ENCODE measurements around the gene PIK3AP1. TPM values are rescaled to one million over a fixed set of nuclear protein-coding genes. Genes with fewer than 3 reads are reported as not detected.

PIK3AP1 gene
- total and polyA plus RNA-seq, 7 experiments from 2014 or later = 0.46 to 68.1 (median 2.9) TPM

GRCh38 chr10:96586419-96587263 lies 133.7 kb downstream of the PIK3AP1 start, which contains the start of gene TM9SF3:
TSS of gene TM9SF3 (minus strand) at chr10:96587012. CDS start at chr10:96586835, 177 bp downstream.
- ChIA-PET CTCF (no interaction called here), POLR2A (interaction anchor here (0.6 to 1.8 kb wide), 5 partner anchors 18 to 347 kb away, joined by 3 to 5 read pairs (median 3); no protein-coding TSS in a partner anchor)
- intact Hi-C loops (cut with micrococcal nuclease) = loop anchor here (1.0 to 10.0 kb wide), 18 partner anchors 20 to 1551 kb away; partner anchors contain the start of genes PI4K2A (in 2 of the 2), ZNF518A (in 2 of the 2), CC2D2B (in 1 of the 2) and CCNJ (in 1 of the 2)
- peak; percentile 93 for ATAC-seq
- no peaks in the 10 kb centered on the region for H3K9me3 ChIP-seq (ENCODE audit: control insufficient read depth in 2 of 3, low read length in 3 of 3)
- Mint-ChIP-seq H3K4me1 (peaks cover 26 to 47% (median 40%) of the 10 kb centered on the region in 7 donors), H3K27ac (peak within 1 kb of the TSS in 8 of 9 donors; percentile 89 to 99 (median 95)), H3K27me3 (peaks cover 0 to 13% (median 0%) of the 10 kb centered on the region in 5 donors), H3K4me3 (peak within 1 kb of the TSS in 8 of 10 donors; percentile 82 to 97 (median 92)), H3K9me3 (peaks cover 0 to 2% (median 0%) of the 10 kb centered on the region in 11 donors), H3K36me3 (peaks cover 0 to 6% (median 0%) of the 10 kb centered on the region in 5 donors)
- H3K36me3 ChIP-seq (ENCODE audit: control insufficient read depth in 2 of 3, insufficient read depth in 3 of 3, low read length in 3 of 3) = peaks cover 0 to 4% (median 0%) of the 10 kb centered on the region in 3 experiments
- peak; percentile 86 to 91 (median 89) for DNase-seq
- peaks cover 28 to 32% of the 10 kb centered on the region in 2 donors for H3K4me1 ChIP-seq (ENCODE audit: control insufficient read depth in 2 of 2, insufficient read depth in 2 of 2, low read length in 2 of 2)
- peak within 1 kb of the TSS; percentile 83 for H3K4me3 ChIP-seq (ENCODE audit: low read length)
- H3K27ac ChIP-seq (ENCODE audit: low read depth, low read length) = peak within 1 kb of the TSS; percentile 100
- H3K27me3 ChIP-seq (ENCODE audit: control insufficient read depth in 2 of 2, insufficient read depth in 2 of 2, low read length in 2 of 2) = no peaks in the 10 kb centered on the region

GRCh38 chr10:96585736-96586418 lies 134.4 kb downstream of the PIK3AP1 start:
- Mint-ChIP-seq H3K27ac (peak overlapping the region in 8 of 9 donors; percentile 89 to 99 (median 95)), H3K9me3 (no peaks in the 10 kb centered on the region), H3K4me1 (peaks cover 27 to 52% (median 45%) of the 10 kb centered on the region in 7 donors), H3K36me3 (peaks cover 0 to 6% (median 0%) of the 10 kb centered on the region in 5 donors), H3K4me3 (peak overlapping the region in 8 of 10 donors; percentile 82 to 97 (median 92)), H3K27me3 (peaks cover 0 to 9% (median 0%) of the 10 kb centered on the region in 5 donors)
- no peaks in the 10 kb centered on the region for H3K27me3 ChIP-seq (ENCODE audit: control insufficient read depth in 2 of 2, insufficient read depth in 2 of 2, low read length in 2 of 2)
- intact Hi-C loops (cut with micrococcal nuclease) = loop anchor here (1.0 to 10.0 kb wide), 17 partner anchors 9 to 1551 kb away; partner anchors contain the start of genes PI4K2A (in 2 of the 2), CC2D2B (in 1 of the 2), CCNJ (in 1 of the 2) and FRAT2 (in 1 of the 2)
- ATAC-seq (peak; percentile 6), DNase-seq (peak in 6 of 9 donors; percentile 19 to 51 (median 28))
- ChIA-PET POLR2A (interaction anchor here (0.8 to 1.8 kb wide), 2 partner anchors 247 to 348 kb away, joined by 4 to 5 read pairs; no protein-coding TSS in a partner anchor), CTCF (no interaction called here)
- H3K36me3 ChIP-seq (ENCODE audit: control insufficient read depth in 2 of 3, insufficient read depth in 3 of 3, low read length in 3 of 3) = peaks cover 0 to 4% (median 0%) of the 10 kb centered on the region in 3 experiments
- H3K4me3 ChIP-seq (ENCODE audit: low read length) = peak overlapping the region; percentile 61
- H3K4me1 ChIP-seq (ENCODE audit: control insufficient read depth in 2 of 2, insufficient read depth in 2 of 2, low read length in 2 of 2) = peaks cover 30 to 33% of the 10 kb centered on the region in 2 donors
- no peaks in the 10 kb centered on the region for H3K9me3 ChIP-seq (ENCODE audit: control insufficient read depth in 2 of 3, low read length in 3 of 3)
- H3K27ac ChIP-seq (ENCODE audit: low read depth, low read length) = peak overlapping the region; percentile 100

- Histone ChIP-seq H3K27me3 (ENCODE audit: control insufficient read depth in 2 of 2, insufficient read depth in 2 of 2, low read length in 2 of 2) (no peaks in the 10 kb centered on the region), H3K9me3 (ENCODE audit: control insufficient read depth in 2 of 3, low read length in 3 of 3) (no peaks in the 10 kb centered on the region), H3K27ac (ENCODE audit: low read depth, low read length) (no peak overlapping the region), H3K36me3 (ENCODE audit: control insufficient read depth in 2 of 3, insufficient read depth in 3 of 3, low read length in 3 of 3) (peaks cover 0 to 4% (median 0%) of the 10 kb centered on the region in 3 experiments), H3K4me3 (ENCODE audit: low read length) (no peak overlapping the region), H3K4me1 (ENCODE audit: control insufficient read depth in 2 of 2, insufficient read depth in 2 of 2, low read length in 2 of 2) (peaks cover 30 to 33% of the 10 kb centered on the region in 2 donors)
- Mint-ChIP-seq H3K27me3 (peaks cover 0 to 4% (median 0%) of the 10 kb centered on the region in 5 donors), H3K36me3 (peaks cover 4 to 10% (median 8%) of the 10 kb centered on the region in 5 donors), H3K9me3 (peaks cover 0 to 5% (median 0%) of the 10 kb centered on the region in 11 donors), H3K27ac (peak overlapping the region in 3 of 9 donors; percentile 52 to 89 (median 76)), H3K4me3 (peak overlapping the region in 9 of 10 donors; percentile 8 to 94 (median 51)), H3K4me1 (peaks cover 37 to 64% (median 56%) of the 10 kb centered on the region in 7 donors)
- ChIA-PET POLR2A (interaction anchor here (0.6 to 0.7 kb wide), 2 partner anchors 143 to 542 kb away, joined by 3 to 4 read pairs; no protein-coding TSS in a partner anchor), CTCF (interaction anchor here (0.7 kb wide), 1 partner anchor 87 kb away, joined by 4 read pairs; no protein-coding TSS in a partner anchor)
- ATAC-seq = no peak
- intact Hi-C loops (cut with micrococcal nuclease) = loop anchor here (2.0 to 10.0 kb wide), 6 partner anchors 18 to 890 kb away; partner anchors contain the start of genes FRAT2 (in 1 of the 2), PIK3AP1 (in 1 of the 2), RRP12 (in 1 of the 2) and TCTN3 (in 1 of the 2)
- no peak for DNase-seq
These were observed 135.8 kb downstream of the PIK3AP1 start for GRCh38 chr10:96584474-96584873.

GRCh38 chr10:96584035-96584434 lies 136.3 kb downstream of the PIK3AP1 start:
- H3K4me1 ChIP-seq (ENCODE audit: control insufficient read depth in 2 of 2, insufficient read depth in 2 of 2, low read length in 2 of 2) = peaks cover 27 to 33% of the 10 kb centered on the region in 2 donors
- Mint-ChIP-seq H3K4me3 (peak overlapping the region in 9 of 10 donors; percentile 39 to 76 (median 44)), H3K9me3 (peaks cover 0 to 5% (median 0%) of the 10 kb centered on the region in 11 donors), H3K27me3 (peaks cover 0 to 4% (median 0%) of the 10 kb centered on the region in 5 donors), H3K27ac (peak overlapping the region in 5 of 9 donors; percentile 10 to 76 (median 52)), H3K4me1 (peaks cover 37 to 68% (median 58%) of the 10 kb centered on the region in 7 donors), H3K36me3 (peaks cover 4 to 10% (median 8%) of the 10 kb centered on the region in 5 donors)
- intact Hi-C loops (cut with micrococcal nuclease) = loop anchor here (2.0 to 10.0 kb wide), 6 partner anchors 17 to 889 kb away; partner anchors contain the start of genes FRAT2 (in 1 of the 2), PIK3AP1 (in 1 of the 2), RRP12 (in 1 of the 2) and TCTN3 (in 1 of the 2)
- H3K27ac ChIP-seq (ENCODE audit: low read depth, low read length) = no peak overlapping the region
- ChIA-PET CTCF (interaction anchor here (0.7 kb wide), 1 partner anchor 88 kb away, joined by 4 read pairs; no protein-coding TSS in a partner anchor), POLR2A (interaction anchor here (0.7 kb wide), 1 partner anchor 541 kb away, joined by 4 read pairs; no protein-coding TSS in a partner anchor)
- peaks cover 0 to 4% (median 0%) of the 10 kb centered on the region in 3 experiments for H3K36me3 ChIP-seq (ENCODE audit: control insufficient read depth in 2 of 3, insufficient read depth in 3 of 3, low read length in 3 of 3)
- no peaks in the 10 kb centered on the region for H3K9me3 ChIP-seq (ENCODE audit: control insufficient read depth in 2 of 3, low read length in 3 of 3)
- ATAC-seq (no peak), DNase-seq (no peak)
- H3K4me3 ChIP-seq (ENCODE audit: low read length) = no peak overlapping the region
- no peaks in the 10 kb centered on the region for H3K27me3 ChIP-seq (ENCODE audit: control insufficient read depth in 2 of 2, insufficient read depth in 2 of 2, low read length in 2 of 2)

GRCh38 chr10:96579133-96579532 lies 141.2 kb downstream of the PIK3AP1 start:
- no peak overlapping the region for H3K27ac ChIP-seq (ENCODE audit: low read depth, low read length)
- H3K4me1 Mint-ChIP-seq = peaks cover 41 to 95% (median 83%) of the 10 kb centered on the region in 7 donors

More at GRCh38 chr10:96579133-96579532, 141.2 kb downstream of the PIK3AP1 start:
- H3K4me3 ChIP-seq (ENCODE audit: low read length) = no peak overlapping the region
- peaks cover 0 to 5% (median 0%) of the 10 kb centered on the region in 11 donors for H3K9me3 Mint-ChIP-seq
- peaks cover 7 to 36% (median 15%) of the 10 kb centered on the region in 5 donors for H3K36me3 Mint-ChIP-seq
- intact Hi-C loops (cut with micrococcal nuclease) = no loop called here
- no peaks in the 10 kb centered on the region for H3K9me3 ChIP-seq (ENCODE audit: control insufficient read depth in 2 of 3, low read length in 3 of 3)
- H3K4me1 ChIP-seq (ENCODE audit: control insufficient read depth in 2 of 2, insufficient read depth in 2 of 2, low read length in 2 of 2) = peaks cover 18 to 25% of the 10 kb centered on the region in 2 donors
- CTCF ChIA-PET = no interaction called here
- DNase-seq (no peak), ATAC-seq (no peak)
- peaks cover 0 to 16% (median 0%) of the 10 kb centered on the region in 3 experiments for H3K36me3 ChIP-seq (ENCODE audit: control insufficient read depth in 2 of 3, insufficient read depth in 3 of 3, low read length in 3 of 3)
- POLR2A ChIA-PET = no interaction called here
- no peak overlapping the region for H3K27ac Mint-ChIP-seq
- H3K4me3 Mint-ChIP-seq = peak overlapping the region in 4 of 10 donors; percentile 37 to 49 (median 42)
- H3K27me3 Mint-ChIP-seq = no peaks in the 10 kb centered on the region
- no peaks in the 10 kb centered on the region for H3K27me3 ChIP-seq (ENCODE audit: control insufficient read depth in 2 of 2, insufficient read depth in 2 of 2, low read length in 2 of 2)
